ENCODE measurements around the gene OR2L8.
A peak's percentile ranks its signal among the peaks of the same experiment; 100 is the strongest.

OR2L8 gene

GRCh38 chr1:247962911-247963588 lies 14.4 kb downstream of the OR2L8 start:
- Histone ChIP-seq H3K4me3 (ENCODE audit: severe bottlenecking) (no peak overlapping the region), H3K27me3 (ENCODE audit: insufficient read depth, poor library complexity, severe bottlenecking) (no peaks in the 10 kb centered on the region), H3K4me1 (ENCODE audit: insufficient read depth, poor library complexity, severe bottlenecking) (no peaks in the 10 kb centered on the region), H3K36me3 (ENCODE audit: low read depth) (no peaks in the 10 kb centered on the region), H3K27ac (ENCODE audit: poor library complexity, severe bottlenecking) (peak overlapping the region; percentile 22), H3K9me3 (ENCODE audit: severe bottlenecking) (no peaks in the 10 kb centered on the region)
- no peak for TF ChIP-seq CTCF (IDR thresholded peaks at IDR 0.05; ENCODE audit: poor library complexity, severe bottlenecking)
- 0 out of 3 replicates have a peak, but pooled peaks have one; percentile 25 for ATAC-seq (ENCODE audit: low read depth)
- DNase-seq (ENCODE audit: low spot score) = no peak

GRCh38 chr1:247964933-247965332 lies 16.3 kb downstream of the OR2L8 start, which contains the start of gene OR2AK2:
TSS of gene OR2AK2 (plus strand) at chr1:247965233. CDS start at chr1:247965377, 144 bp downstream.
- TF ChIP-seq CTCF (IDR thresholded peaks at IDR 0.05; ENCODE audit: poor library complexity, severe bottlenecking) = no peak
- no peaks in the 10 kb centered on the region for H3K4me1 ChIP-seq (ENCODE audit: insufficient read depth, poor library complexity, severe bottlenecking)
- ATAC-seq (ENCODE audit: low read depth) (no peak), DNase-seq (ENCODE audit: low spot score) (no peak)
- no peak within 1 kb of the TSS for H3K4me3 ChIP-seq (ENCODE audit: severe bottlenecking)
- H3K9me3 ChIP-seq (ENCODE audit: severe bottlenecking) = no peaks in the 10 kb centered on the region
- no peaks in the 10 kb centered on the region for H3K27me3 ChIP-seq (ENCODE audit: insufficient read depth, poor library complexity, severe bottlenecking)
- H3K27ac ChIP-seq (ENCODE audit: poor library complexity, severe bottlenecking) = no peak within 1 kb of the TSS
- H3K36me3 ChIP-seq (ENCODE audit: low read depth) = no peaks in the 10 kb centered on the region

GRCh38 chr1:247966532-247967204 lies 18.0 kb downstream of the OR2L8 start:
- no peaks in the 10 kb centered on the region for H3K4me1 ChIP-seq (ENCODE audit: insufficient read depth, poor library complexity, severe bottlenecking)
- no peak overlapping the region for H3K4me3 ChIP-seq (ENCODE audit: severe bottlenecking)
- no peak for TF ChIP-seq CTCF (IDR thresholded peaks at IDR 0.05; ENCODE audit: poor library complexity, severe bottlenecking)
- no peaks in the 10 kb centered on the region for H3K9me3 ChIP-seq (ENCODE audit: severe bottlenecking)
- no peak for DNase-seq (ENCODE audit: low spot score)
- no peak for ATAC-seq (ENCODE audit: low read depth)
- no peaks in the 10 kb centered on the region for H3K36me3 ChIP-seq (ENCODE audit: low read depth)
- no peaks in the 10 kb centered on the region for H3K27me3 ChIP-seq (ENCODE audit: insufficient read depth, poor library complexity, severe bottlenecking)
- no peak overlapping the region for H3K27ac ChIP-seq (ENCODE audit: poor library complexity, severe bottlenecking)

GRCh38 chr1:247992986-247993385 lies 44.3 kb downstream of the OR2L8 start:
- Histone ChIP-seq H3K27ac (ENCODE audit: poor library complexity, severe bottlenecking) (no peak overlapping the region), H3K4me3 (ENCODE audit: severe bottlenecking) (no peak overlapping the region), H3K4me1 (ENCODE audit: insufficient read depth, poor library complexity, severe bottlenecking) (no peaks in the 10 kb centered on the region), H3K27me3 (ENCODE audit: insufficient read depth, poor library complexity, severe bottlenecking) (no peaks in the 10 kb centered on the region), H3K36me3 (ENCODE audit: low read depth) (no peaks in the 10 kb centered on the region), H3K9me3 (ENCODE audit: severe bottlenecking) (no peaks in the 10 kb centered on the region)
- TF ChIP-seq CTCF (IDR thresholded peaks at IDR 0.05; ENCODE audit: poor library complexity, severe bottlenecking) = no peak
- no peak for DNase-seq (ENCODE audit: low spot score)
- ATAC-seq (ENCODE audit: low read depth) = no peak

GRCh38 chr1:247998811-247999210 lies 50.2 kb downstream of the OR2L8 start:
- Histone ChIP-seq H3K36me3 (ENCODE audit: low read depth) (no peaks in the 10 kb centered on the region), H3K4me3 (ENCODE audit: severe bottlenecking) (no peak overlapping the region), H3K4me1 (ENCODE audit: insufficient read depth, poor library complexity, severe bottlenecking) (no peaks in the 10 kb centered on the region), H3K9me3 (ENCODE audit: severe bottlenecking) (no peaks in the 10 kb centered on the region), H3K27me3 (ENCODE audit: insufficient read depth, poor library complexity, severe bottlenecking) (no peaks in the 10 kb centered on the region), H3K27ac (ENCODE audit: poor library complexity, severe bottlenecking) (no peak overlapping the region)
- ATAC-seq (ENCODE audit: low read depth) (no peak), DNase-seq (ENCODE audit: low spot score) (no peak)
- no peak for TF ChIP-seq CTCF (IDR thresholded peaks at IDR 0.05; ENCODE audit: poor library complexity, severe bottlenecking)

All from RWPE2 (cell line).